HepG2 (cell line): ENCODE data around the gene VCP. TPM values are rescaled to one million over a fixed set of nuclear protein-coding genes. Genes with fewer than 3 reads are reported as not detected.

Experiments used
- CBX5 ChIP-seq: sonication (generic); formaldehyde crosslinking; IDR thresholded peaks from 2 replicates; pipeline ENCODE4 v1.4.0; 2020; ENCODE audit warnings: missing genetic modification reagents, borderline replicate concordance
- GMEB1 ChIP-seq: sonication (generic); formaldehyde crosslinking; IDR thresholded peaks from 2 replicates; pipeline ENCODE4 v1.5.1; 2020; ENCODE audit warnings: missing genetic modification reagents, mild to moderate bottlenecking, borderline replicate concordance
- NR2C2 ChIP-seq: sonication (generic); formaldehyde crosslinking; IDR thresholded peaks from 2 replicates; pipeline ENCODE4 v1.4.0; 2020; ENCODE audit warnings: missing genetic modification reagents, mild to moderate bottlenecking, moderate library complexity, borderline replicate concordance
- SRY ChIP-seq: sonication (generic); formaldehyde crosslinking; IDR thresholded peaks from 2 replicates; pipeline ENCODE4 v1.8.0; 2022; ENCODE audit warnings: mild to moderate bottlenecking, missing genetic modification reagents
- ZFP36 ChIP-seq: fragments of 150-350 bp; IDR thresholded peaks from 2 replicates; pipeline ENCODE4 v1.6.1; 2018; ENCODE audit warnings: borderline replicate concordance, low read length, low read depth; ENCODE audit not compliant: partially characterized antibody
- ZNF274 ChIP-seq: sonication (generic); formaldehyde crosslinking; IDR thresholded peaks from 2 replicates; pipeline ENCODE4 v1.5.1; 2020; ENCODE audit warnings: mild to moderate bottlenecking, missing genetic modification reagents
- ZNF282 ChIP-seq: fragments of 450-650 bp; IDR thresholded peaks from 2 replicates; pipeline ENCODE4 v1.6.1; 2018; ENCODE audit not compliant: partially characterized antibody
- ZNF549 ChIP-seq: sonication (generic); formaldehyde crosslinking; IDR thresholded peaks from 2 replicates; pipeline ENCODE4 v1.5.0; 2020; ENCODE audit warnings: missing genetic modification reagents
- ZNF761 ChIP-seq: sonication (generic); formaldehyde crosslinking; conservative IDR thresholded peaks from 2 replicates; pipeline ENCODE4 v1.4.0; 2020; ENCODE audit warnings: mild to moderate bottlenecking, missing genetic modification reagents
- ZSCAN22 ChIP-seq: sonication (generic); formaldehyde crosslinking; IDR thresholded peaks from 2 replicates; pipeline ENCODE4 v1.4.0; 2020; ENCODE audit warnings: mild to moderate bottlenecking, missing genetic modification reagents
- polyA plus RNA-seq, 8 experiments: library from polyadenylated mRNA; depleted of rRNA in 3 of 8; stranded (reverse) in 7 of 8; unstranded in 1 of 8; fragments of >200 nt; fragmentation: Illumina TruSeq in 4 of 8; extraction: Trizol in 4 of 8; gene quantifications; 2 replicates each; pipeline versions ENCODE4 v1.2.1 to v1.2.3, GENCODE V29; 2011 to 2016; ENCODE audit warnings: low read depth in 4 of 8, missing spikeins in 1 of 8, mixed read lengths in 1 of 8; ENCODE audit not compliant: insufficient read depth in 1 of 8
- total RNA-seq, 5 experiments: library from RNA; depleted of rRNA; stranded (reverse); fragments of >200 nt; fragmentation: Illumina TruSeq; extraction: Trizol; gene quantifications; 2 replicates each; pipeline ENCODE4 v1.2.3, GENCODE V29; 2016; ENCODE audit warnings: low read depth in 1 of 5
- TF ChIP-seq, protein P1 (sequence below): sonication (generic); formaldehyde crosslinking; conservative IDR thresholded peaks from 2 replicates; pipeline ENCODE4 v1.8.0; 2022; ENCODE audit warnings: mild to moderate bottlenecking, moderate library complexity, missing genetic modification reagents
- TF ChIP-seq, protein P2 (sequence below): sonication (generic); formaldehyde crosslinking; IDR thresholded peaks from 2 replicates; pipeline ENCODE4 v1.5.1; 2020; ENCODE audit warnings: mild to moderate bottlenecking, missing genetic modification reagents, moderate library complexity
- TF ChIP-seq, protein P3 (sequence below): sonication (generic); formaldehyde crosslinking; IDR thresholded peaks from 2 replicates; pipeline ENCODE4 v1.4.0; 2020; ENCODE audit warnings: mild to moderate bottlenecking, missing genetic modification reagents
- TF ChIP-seq, protein P4 (sequence below): sonication (generic); formaldehyde crosslinking; IDR thresholded peaks from 2 replicates; pipeline ENCODE4 v1.5.0; 2020; ENCODE audit warnings: mild to moderate bottlenecking, missing genetic modification reagents, borderline replicate concordance

The VCP gene
- total and polyA plus RNA-seq, 2 of the 13 experiments (the other 11 are each of a cell fraction or from before 2014, with no cell fraction given): 143 to 391 TPM

GRCh38 chr9:35116539-35116897 is 44.1 kb upstream of the VCP start (continued):
- TF ChIP-seq, protein P1, sequence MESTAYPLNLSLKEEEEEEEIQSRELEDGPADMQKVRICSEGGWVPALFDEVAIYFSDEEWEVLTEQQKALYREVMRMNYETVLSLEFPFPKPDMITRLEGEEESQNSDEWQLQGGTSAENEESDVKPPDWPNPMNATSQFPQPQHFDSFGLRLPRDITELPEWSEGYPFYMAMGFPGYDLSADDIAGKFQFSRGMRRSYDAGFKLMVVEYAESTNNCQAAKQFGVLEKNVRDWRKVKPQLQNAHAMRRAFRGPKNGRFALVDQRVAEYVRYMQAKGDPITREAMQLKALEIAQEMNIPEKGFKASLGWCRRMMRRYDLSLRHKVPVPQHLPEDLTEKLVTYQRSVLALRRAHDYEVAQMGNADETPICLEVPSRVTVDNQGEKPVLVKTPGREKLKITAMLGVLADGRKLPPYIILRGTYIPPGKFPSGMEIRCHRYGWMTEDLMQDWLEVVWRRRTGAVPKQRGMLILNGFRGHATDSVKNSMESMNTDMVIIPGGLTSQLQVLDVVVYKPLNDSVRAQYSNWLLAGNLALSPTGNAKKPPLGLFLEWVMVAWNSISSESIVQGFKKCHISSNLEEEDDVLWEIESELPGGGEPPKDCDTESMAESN: 0 out of 2 replicates have a peak, but pooled peaks have one; percentile 12
- TF ChIP-seq SRY (CRISPR knock-in tag) (0 out of 2 replicates have a peak, but pooled peaks have one; percentile 37), NR2C2 (CRISPR knock-in tag) (peak; percentile 59; the same call in 1 of the 2 replicates), ZNF282 (no peak), ZFP36 (no peak), GMEB1 (CRISPR knock-in tag) (0 out of 2 replicates have a peak, but pooled peaks have one; percentile 40), ZNF761 (CRISPR knock-in tag) (0 out of 2 replicates have a peak, but pooled peaks have one; percentile 52), ZNF274 (CRISPR knock-in tag) (peak; percentile 75; the same call in 1 of the 2 replicates), CBX5 (CRISPR knock-in tag) (no peak), ZSCAN22 (0 out of 2 replicates have a peak, but pooled peaks have one; percentile 42), ZNF549 (CRISPR knock-in tag) (no peak)
- TF ChIP-seq, protein P2, sequence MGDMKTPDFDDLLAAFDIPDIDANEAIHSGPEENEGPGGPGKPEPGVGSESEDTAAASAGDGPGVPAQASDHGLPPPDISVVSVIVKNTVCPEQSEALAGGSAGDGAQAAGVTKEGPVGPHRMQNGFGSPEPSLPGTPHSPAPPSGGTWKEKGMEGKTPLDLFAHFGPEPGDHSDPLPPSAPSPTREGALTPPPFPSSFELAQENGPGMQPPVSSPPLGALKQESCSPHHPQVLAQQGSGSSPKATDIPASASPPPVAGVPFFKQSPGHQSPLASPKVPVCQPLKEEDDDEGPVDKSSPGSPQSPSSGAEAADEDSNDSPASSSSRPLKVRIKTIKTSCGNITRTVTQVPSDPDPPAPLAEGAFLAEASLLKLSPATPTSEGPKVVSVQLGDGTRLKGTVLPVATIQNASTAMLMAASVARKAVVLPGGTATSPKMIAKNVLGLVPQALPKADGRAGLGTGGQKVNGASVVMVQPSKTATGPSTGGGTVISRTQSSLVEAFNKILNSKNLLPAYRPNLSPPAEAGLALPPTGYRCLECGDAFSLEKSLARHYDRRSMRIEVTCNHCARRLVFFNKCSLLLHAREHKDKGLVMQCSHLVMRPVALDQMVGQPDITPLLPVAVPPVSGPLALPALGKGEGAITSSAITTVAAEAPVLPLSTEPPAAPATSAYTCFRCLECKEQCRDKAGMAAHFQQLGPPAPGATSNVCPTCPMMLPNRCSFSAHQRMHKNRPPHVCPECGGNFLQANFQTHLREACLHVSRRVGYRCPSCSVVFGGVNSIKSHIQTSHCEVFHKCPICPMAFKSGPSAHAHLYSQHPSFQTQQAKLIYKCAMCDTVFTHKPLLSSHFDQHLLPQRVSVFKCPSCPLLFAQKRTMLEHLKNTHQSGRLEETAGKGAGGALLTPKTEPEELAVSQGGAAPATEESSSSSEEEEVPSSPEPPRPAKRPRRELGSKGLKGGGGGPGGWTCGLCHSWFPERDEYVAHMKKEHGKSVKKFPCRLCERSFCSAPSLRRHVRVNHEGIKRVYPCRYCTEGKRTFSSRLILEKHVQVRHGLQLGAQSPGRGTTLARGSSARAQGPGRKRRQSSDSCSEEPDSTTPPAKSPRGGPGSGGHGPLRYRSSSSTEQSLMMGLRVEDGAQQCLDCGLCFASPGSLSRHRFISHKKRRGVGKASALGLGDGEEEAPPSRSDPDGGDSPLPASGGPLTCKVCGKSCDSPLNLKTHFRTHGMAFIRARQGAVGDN (CRISPR knock-in tag): peak; percentile 0; the same call in 1 of the 2 replicates
- TF ChIP-seq, protein P3, sequence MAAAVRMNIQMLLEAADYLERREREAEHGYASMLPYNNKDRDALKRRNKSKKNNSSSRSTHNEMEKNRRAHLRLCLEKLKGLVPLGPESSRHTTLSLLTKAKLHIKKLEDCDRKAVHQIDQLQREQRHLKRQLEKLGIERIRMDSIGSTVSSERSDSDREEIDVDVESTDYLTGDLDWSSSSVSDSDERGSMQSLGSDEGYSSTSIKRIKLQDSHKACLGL (CRISPR knock-in tag): 0 out of 2 replicates have a peak, but pooled peaks have one; percentile 16
- TF ChIP-seq, protein P4, sequence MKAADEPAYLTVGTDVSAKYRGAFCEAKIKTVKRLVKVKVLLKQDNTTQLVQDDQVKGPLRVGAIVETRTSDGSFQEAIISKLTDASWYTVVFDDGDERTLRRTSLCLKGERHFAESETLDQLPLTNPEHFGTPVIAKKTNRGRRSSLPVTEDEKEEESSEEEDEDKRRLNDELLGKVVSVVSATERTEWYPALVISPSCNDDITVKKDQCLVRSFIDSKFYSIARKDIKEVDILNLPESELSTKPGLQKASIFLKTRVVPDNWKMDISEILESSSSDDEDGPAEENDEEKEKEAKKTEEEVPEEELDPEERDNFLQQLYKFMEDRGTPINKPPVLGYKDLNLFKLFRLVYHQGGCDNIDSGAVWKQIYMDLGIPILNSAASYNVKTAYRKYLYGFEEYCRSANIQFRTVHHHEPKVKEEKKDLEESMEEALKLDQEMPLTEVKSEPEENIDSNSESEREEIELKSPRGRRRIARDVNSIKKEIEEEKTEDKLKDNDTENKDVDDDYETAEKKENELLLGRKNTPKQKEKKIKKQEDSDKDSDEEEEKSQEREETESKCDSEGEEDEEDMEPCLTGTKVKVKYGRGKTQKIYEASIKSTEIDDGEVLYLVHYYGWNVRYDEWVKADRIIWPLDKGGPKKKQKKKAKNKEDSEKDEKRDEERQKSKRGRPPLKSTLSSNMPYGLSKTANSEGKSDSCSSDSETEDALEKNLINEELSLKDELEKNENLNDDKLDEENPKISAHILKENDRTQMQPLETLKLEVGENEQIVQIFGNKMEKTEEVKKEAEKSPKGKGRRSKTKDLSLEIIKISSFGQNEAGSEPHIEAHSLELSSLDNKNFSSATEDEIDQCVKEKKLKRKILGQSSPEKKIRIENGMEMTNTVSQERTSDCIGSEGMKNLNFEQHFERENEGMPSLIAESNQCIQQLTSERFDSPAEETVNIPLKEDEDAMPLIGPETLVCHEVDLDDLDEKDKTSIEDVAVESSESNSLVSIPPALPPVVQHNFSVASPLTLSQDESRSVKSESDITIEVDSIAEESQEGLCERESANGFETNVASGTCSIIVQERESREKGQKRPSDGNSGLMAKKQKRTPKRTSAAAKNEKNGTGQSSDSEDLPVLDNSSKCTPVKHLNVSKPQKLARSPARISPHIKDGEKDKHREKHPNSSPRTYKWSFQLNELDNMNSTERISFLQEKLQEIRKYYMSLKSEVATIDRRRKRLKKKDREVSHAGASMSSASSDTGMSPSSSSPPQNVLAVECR (CRISPR knock-in tag): peak; percentile 11; the same call in 1 of the 2 replicates
